IPS DF 6.9 (cell line): ENCODE results near the gene TMEM151A.
"Not testable (repeated sequence)": the region's sequence is repeated elsewhere in the genome, so short reads cannot be mapped to it uniquely, and the experiment has no call there.

Experiments used
- DNase-seq: peaks from one replicate; pipeline ENCODE4 v3.0.0-alpha.2; 2013; ENCODE audit warnings: low read depth, low spot score
- H3K27ac ChIP-seq: one replicate; pipeline ENCODE4 v1.5.1; 2013; ENCODE audit warnings: low read length, control low read depth
- H3K27me3 ChIP-seq: 2 replicates; pipeline ENCODE4 v1.6.1; 2013; ENCODE audit warnings: mild to moderate bottlenecking, low read length; ENCODE audit not compliant: control insufficient read depth, insufficient read depth
- H3K36me3 ChIP-seq: 2 replicates; pipeline ENCODE4 v1.6.1; 2013; ENCODE audit warnings: low read length; ENCODE audit not compliant: control insufficient read depth, insufficient read depth
- H3K4me1 ChIP-seq: 2 replicates; pipeline ENCODE4 v1.6.1; 2013; ENCODE audit warnings: low read length; ENCODE audit not compliant: control insufficient read depth, insufficient read depth
- H3K4me3 ChIP-seq: 2 replicates; pipeline ENCODE4 v1.5.1; 2013; ENCODE audit warnings: mild to moderate bottlenecking, low read length
- H3K9me3 ChIP-seq: 2 replicates; pipeline ENCODE4 v1.6.1; 2013; ENCODE audit warnings: low read length, inconsistent platforms; ENCODE audit not compliant: control insufficient read depth, insufficient read depth
- WGBS: extraction: QIAGEN DNeasy Blood & Tissue Kit; methylation state at CpG from one replicate; pipeline ENCODE4 v1.1.7; 2013; ENCODE audit warnings: mixed read lengths, missing lambda C conversion rate; ENCODE audit not compliant: insufficient read length, insufficient coverage; 5-methylcytosine and 5-hydroxymethylcytosine counted together

The TMEM151A gene

DNA sequence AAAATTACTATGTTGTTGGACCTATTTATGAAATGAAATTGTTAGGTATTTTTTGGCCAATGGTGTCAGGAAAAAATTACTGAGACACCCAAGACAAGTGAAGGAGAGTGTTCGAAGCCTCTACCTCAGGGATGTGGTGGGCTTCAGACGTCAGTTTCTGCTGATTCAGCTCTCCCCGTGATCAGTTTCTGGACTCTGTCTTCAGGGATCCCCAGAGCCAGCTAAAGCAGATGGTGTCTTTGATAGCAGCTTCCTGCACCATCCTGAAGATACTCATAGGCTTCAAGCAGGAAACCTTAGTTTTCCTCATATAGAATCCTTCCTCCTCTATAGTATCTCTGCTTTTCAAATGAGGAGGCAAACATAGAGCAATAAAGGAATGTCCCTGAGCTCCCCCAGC, 17.8 kb downstream of the TMEM151A start:
- WGBS = no CpG with 5 or more reads among the region's 3 CpGs
- no peaks in the 10 kb centered on the region for H3K27me3 ChIP-seq
- no peak for DNase-seq
- H3K4me1 ChIP-seq = peaks cover 4% of the 10 kb centered on the region; the same call in 1 of the 2 replicates
- H3K4me3 ChIP-seq = no peak overlapping the region
- no peaks in the 10 kb centered on the region for H3K36me3 ChIP-seq
- H3K27ac ChIP-seq = no peak overlapping the region
- no peaks in the 10 kb centered on the region for H3K9me3 ChIP-seq

DNA sequence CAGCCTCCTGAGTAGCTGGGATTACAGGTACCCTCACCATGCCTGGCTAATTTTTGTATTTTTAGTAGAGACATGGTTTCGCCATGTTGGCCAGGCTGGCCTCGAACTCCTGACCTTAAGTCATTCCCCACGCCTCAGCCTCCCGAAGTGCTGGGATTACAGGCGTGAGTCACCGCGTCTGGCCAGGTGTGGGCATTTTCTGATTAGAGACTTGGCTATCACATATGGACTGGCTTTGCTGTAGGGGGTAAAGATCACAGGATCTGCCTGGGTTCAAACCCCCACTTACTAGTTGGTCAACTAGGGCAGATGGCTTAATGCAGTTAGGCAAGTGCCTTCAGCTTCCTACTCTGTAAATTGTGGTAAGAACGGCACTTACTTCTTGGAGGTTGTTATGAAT, 18.6 kb downstream of the TMEM151A start:
- Histone ChIP-seq H3K27me3 (no peaks in the 10 kb centered on the region), H3K4me1 (peaks cover 4% of the 10 kb centered on the region), H3K36me3 (no peaks in the 10 kb centered on the region), H3K4me3 (no peak overlapping the region), H3K27ac (no peak overlapping the region), H3K9me3 (no peaks in the 10 kb centered on the region)
- WGBS = no CpG with 5 or more reads among the region's 8 CpGs
- no peak for DNase-seq

DNA sequence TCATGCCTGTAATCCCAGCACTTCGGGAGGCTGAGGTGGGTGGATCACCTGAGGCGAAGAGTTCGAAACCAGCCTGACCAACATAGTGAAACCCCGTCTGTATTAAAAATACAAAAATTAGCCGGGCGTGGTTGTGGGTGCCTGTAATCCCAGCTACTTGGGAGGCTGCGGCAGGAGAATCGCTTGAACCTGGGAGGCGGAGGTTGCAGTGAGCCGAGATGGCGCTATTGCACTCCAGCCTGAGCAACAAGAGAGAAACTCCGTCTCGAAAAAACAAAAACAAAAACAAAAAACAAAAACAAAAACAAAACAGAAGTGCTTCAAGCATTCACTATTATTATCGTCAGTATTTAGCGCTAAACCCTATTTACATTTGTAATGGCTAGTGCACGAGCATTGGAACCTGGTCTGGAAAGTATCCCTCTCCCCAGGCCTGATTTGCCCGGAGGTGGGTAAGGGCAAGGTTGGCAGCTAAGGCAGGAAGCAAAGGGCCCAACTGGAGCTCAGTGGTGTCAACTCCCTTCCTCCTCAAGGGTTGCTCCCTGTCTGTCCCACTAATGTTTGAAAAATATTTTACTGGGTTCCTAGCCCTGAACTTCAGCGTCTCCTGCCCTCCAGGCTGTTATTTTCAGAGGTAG, 19.2 kb downstream of the TMEM151A start:
- no CpG with 5 or more reads among the region's 18 CpGs for WGBS
- H3K27ac ChIP-seq, H3K27me3 ChIP-seq, H3K9me3 ChIP-seq, H3K36me3 ChIP-seq, DNase-seq, H3K4me3 ChIP-seq, H3K4me1 ChIP-seq: not testable (repeated sequence)

DNA sequence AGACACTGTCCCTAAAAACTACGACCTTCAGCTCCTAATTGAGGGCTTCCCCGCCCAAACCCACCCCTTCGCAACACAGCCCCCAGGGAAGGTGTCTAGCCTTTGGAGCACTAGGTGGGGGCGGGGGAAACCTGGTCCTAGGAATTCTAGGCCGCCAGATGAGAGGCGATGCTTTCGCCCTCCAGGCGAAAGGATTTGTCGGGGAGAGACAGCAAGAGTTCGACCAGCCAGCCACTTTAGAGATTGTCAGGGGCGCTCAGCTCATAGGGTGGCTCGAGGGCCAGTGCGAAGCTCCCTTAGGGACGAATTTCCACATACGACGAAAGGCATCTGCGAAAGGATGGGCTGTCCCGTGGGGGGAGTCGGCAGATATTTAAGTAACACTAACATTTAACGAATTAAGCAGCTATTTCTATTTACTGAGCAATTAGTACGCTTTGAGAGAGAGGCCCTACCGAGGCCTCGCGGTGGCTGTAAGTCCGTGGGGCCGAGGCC, 19.8 kb downstream of the TMEM151A start:
- Histone ChIP-seq H3K36me3 (no peaks in the 10 kb centered on the region; the same call in 1 of the 2 replicates), H3K4me1 (peaks cover 7% of the 10 kb centered on the region), H3K9me3 (no peaks in the 10 kb centered on the region), H3K4me3 (peak overlapping the region; percentile 56; the same call in 1 of the 2 replicates), H3K27ac (no peak overlapping the region), H3K27me3 (no peaks in the 10 kb centered on the region)
- no CpG with 5 or more reads among the region's 26 CpGs for WGBS
- no peak for DNase-seq

DNA sequence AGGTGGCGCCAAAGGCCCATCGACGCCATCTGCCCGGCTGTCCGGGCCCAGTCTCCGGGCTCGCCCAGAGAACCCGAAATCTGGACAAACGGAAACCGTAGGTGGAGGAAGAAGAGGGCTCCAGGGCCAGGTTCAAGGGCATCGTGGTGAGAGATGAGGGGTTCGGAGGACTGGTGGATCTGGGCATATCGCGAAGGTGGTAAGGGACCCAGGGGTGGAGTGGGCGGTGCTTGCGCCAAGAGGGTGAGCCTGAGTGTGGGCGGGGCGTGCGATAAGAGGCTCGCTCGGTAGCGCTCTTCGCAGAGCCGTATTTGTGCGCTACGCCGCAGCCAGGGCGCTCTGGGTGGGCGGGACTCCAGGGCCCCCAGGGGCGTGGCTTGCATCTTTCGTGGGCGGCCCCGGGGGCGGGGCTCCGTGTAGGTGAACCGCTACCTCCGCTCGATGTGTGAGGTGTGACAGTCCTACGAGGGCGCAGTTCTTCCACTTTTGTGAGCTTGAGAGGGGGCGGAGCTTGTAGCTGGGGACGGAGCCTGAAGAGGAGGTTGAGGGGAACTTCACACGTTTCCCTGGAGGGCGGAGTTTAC, 20.4 kb downstream of the TMEM151A start:
- no peak overlapping the region for H3K27ac ChIP-seq
- H3K4me3 ChIP-seq = peak overlapping the region; percentile 56; the same call in 1 of the 2 replicates
- no peak for DNase-seq
- peaks cover 10% of the 10 kb centered on the region for H3K4me1 ChIP-seq
- H3K27me3 ChIP-seq = no peaks in the 10 kb centered on the region
- no peaks in the 10 kb centered on the region; the same call in 1 of the 2 replicates for H3K36me3 ChIP-seq
- WGBS = no CpG with 5 or more reads among the region's 44 CpGs
- H3K9me3 ChIP-seq = no peaks in the 10 kb centered on the region

DNA sequence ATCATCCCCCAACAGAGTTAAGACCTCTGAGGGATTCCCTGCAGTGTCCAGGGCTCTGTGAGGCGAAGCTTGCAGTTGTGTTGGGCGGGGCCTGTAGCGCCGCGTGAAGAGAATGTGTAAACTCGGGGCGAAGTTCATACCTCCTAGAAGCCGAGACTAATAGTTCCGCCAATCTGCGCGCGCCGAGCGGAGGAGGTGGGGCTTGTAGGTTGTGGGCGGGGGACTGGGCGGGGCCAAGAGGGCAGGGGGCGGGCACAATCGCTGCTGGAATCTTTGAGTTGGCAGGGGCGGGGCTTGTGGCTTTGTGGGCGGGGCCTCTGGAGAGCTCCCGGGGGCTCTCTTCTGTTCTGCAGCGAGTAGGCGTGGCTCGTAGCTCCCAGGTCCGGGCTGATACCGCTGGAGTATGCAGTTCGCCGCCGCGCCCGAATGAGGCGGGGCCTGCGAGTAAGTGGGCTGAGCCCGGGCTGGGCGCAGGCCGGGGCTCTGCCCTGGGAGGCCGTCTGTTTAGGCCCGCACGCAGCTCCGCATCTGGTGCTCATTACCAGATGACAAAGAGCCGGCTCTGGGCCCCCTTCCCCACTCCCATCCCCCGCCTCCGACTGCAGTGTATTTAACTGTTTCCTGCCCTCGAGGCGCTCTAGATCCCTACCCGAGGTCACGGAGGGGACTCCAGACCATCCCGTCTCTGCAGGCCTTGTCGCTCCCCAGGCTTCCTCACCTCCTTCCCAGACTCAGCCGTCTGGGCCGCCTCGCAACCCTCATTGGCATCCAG, 21.0 kb downstream of the TMEM151A start:
- H3K4me3 ChIP-seq = peak overlapping the region; percentile 56; the same call in 1 of the 2 replicates
- WGBS = no CpG with 5 or more reads among the region's 52 CpGs
- peaks cover 16% of the 10 kb centered on the region for H3K4me1 ChIP-seq
- H3K9me3 ChIP-seq = no peaks in the 10 kb centered on the region
- peak; percentile 96 for DNase-seq
- no peak overlapping the region for H3K27ac ChIP-seq
- no peaks in the 10 kb centered on the region; the same call in 1 of the 2 replicates for H3K36me3 ChIP-seq
- H3K27me3 ChIP-seq = no peaks in the 10 kb centered on the region

DNA sequence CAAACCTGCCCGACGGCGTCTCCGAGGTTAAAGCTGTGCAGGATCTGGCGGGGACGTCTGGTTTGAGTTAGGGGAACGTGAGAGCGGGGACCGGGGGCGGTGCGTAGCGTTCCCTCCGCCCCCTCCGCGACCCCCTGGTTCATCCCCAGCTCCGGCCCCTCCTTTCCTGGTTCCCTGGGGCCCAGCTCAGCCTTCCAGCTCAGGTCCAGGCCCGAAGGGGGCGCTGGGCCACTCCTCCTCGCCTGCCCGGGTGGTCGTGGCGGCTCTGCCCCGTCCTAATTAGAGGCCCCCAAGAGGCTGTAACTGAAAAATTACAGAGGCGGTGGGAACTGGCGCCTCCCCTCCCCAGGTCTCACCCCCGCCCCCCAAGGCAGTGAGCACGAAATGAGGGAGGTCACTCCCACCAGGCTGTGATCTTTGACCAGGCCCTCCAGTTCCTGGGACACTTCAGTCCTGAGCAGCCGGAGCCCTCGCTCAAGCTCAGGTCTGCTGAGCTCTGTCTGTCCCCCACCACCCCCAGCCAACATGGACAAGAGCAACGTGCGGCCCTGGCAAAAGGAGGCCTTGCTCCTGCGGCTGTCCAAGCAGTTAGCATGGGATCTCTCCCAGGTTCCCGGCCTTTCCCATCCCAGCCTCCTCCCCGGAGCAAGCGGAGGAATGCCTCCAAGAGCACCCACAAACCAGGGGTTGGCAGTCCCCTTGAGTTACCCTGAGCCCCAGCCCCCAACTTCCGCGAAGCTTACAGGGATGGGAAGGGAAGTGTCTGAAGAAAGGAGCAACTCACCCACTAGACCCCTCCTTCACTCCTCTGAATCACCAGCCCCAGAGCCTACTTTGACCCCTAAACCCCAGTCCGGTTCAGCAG, 21.9 kb downstream of the TMEM151A start:
- Histone ChIP-seq H3K9me3 (no peaks in the 10 kb centered on the region), H3K36me3 (no peaks in the 10 kb centered on the region; the same call in 1 of the 2 replicates), H3K27me3 (no peaks in the 10 kb centered on the region), H3K27ac (no peak overlapping the region), H3K4me3 (peak overlapping the region; percentile 45; the same call in 1 of the 2 replicates), H3K4me1 (peaks cover 19% of the 10 kb centered on the region)
- DNase-seq = no peak
- no CpG with 5 or more reads among the region's 38 CpGs for WGBS

DNA sequence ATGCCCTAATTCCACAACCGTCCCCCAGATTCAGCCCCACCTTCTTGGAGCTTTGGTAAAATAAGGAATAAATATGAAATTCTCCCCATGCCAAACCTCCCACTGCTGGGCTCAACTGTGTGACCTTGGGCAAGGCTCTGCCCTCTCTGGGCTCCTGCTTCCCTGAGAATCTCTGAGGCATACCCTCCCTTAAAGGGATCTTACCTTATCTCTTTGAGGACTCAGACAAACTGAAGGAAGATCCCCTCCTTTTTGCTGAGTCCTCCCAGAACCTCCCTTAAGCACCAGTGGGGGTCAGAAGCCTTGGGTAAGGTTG, 22.4 kb downstream of the TMEM151A start:
- Histone ChIP-seq H3K4me3 (no peak overlapping the region), H3K36me3 (no peaks in the 10 kb centered on the region; the same call in 1 of the 2 replicates), H3K27me3 (no peaks in the 10 kb centered on the region), H3K9me3 (no peaks in the 10 kb centered on the region), H3K27ac (no peak overlapping the region), H3K4me1 (peaks cover 19% of the 10 kb centered on the region)
- WGBS = no CpG with 5 or more reads among the region's 1 CpG
- no peak for DNase-seq

DNA sequence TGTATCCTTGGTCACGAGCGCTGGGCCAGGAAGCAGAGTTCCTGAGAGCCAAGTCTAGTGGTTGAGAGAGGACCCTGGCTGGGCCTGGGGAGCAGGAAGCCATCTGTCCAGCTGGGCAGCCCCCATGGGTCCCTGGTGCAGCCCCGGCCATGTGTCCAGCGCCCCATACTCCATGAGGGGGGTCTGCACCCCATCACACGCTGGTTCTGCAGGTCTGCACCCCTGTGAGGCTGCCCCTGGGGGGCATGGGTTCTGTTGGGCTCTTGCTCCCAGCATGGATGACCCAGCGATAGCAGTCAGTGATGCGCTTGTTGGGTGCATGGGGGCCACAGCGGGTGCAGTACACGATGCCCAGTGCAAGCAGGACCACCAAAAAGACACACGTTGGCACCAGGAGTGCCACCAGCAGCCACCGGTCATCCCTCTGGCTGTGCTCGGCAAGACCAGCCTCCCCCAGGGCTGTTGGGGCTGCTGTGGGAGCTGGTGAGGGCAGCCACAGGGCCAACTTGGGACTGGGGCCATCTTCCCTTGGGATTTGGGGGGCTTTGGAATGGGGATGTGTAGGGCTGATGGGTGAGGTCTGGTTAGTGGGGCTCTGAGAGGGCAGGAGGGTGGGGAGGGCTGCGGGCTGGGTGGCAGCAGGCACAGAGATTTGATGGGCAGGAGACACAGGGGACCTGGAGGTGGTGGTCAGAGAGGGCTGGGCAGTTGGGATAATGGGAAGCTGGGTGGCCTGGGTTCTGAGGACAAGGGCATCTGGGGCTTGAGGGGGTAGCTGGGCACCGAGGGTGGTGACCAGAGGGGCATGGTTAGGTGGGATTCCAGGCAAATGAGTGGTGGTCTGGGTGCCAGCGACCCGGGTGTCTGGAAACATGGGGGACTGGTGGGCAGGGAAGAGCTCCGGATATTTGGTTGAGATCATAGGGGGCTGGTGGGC, 23.1 kb downstream of the TMEM151A start:
- no peak for DNase-seq
- no peaks in the 10 kb centered on the region for H3K27me3 ChIP-seq
- H3K27ac ChIP-seq = no peak overlapping the region
- no peak overlapping the region for H3K4me3 ChIP-seq
- peaks cover 19% of the 10 kb centered on the region for H3K4me1 ChIP-seq
- H3K36me3 ChIP-seq = no peaks in the 10 kb centered on the region; the same call in 1 of the 2 replicates
- no CpG with 5 or more reads among the region's 17 CpGs for WGBS
- H3K9me3 ChIP-seq = no peaks in the 10 kb centered on the region
